Measurements from ENCODE around the gene C14orf93. TPM values are rescaled to one million over a fixed set of nuclear protein-coding genes. Genes with fewer than 3 reads are reported as not detected.

The C14orf93 gene
- total and polyA plus RNA-seq, 9 of the 15 experiments (the other 6 are each of a cell fraction or from before 2014, with no cell fraction given), result 2.2 to 22.4 (median 16.1) TPM

- TF ChIP-seq PKNOX1 (IDR thresholded peaks at IDR 0.05) (no peak), NFYB (IDR thresholded peaks at IDR 0.05; ENCODE audit: extremely low read depth, insufficient read length) (no peak), PHTF2 (CRISPR knock-in tag; IDR thresholded peaks at IDR 0.05) (no peak), ETS1 (conservative IDR thresholded peaks at IDR 0.05; ENCODE audit: control insufficient read depth, low read depth, low read length) (no peak), LCOR (CRISPR knock-in tag; IDR thresholded peaks at IDR 0.05) (no peak), MEF2A (IDR thresholded peaks at IDR 0.05; ENCODE audit: control insufficient read depth, low read depth, low read length) (no peak), ZBTB9 (CRISPR knock-in tag; IDR thresholded peaks at IDR 0.05) (no peak), TCF15 (CRISPR knock-in tag; IDR thresholded peaks at IDR 0.05) (no peak), ZBTB33 (CRISPR knock-in tag; IDR thresholded peaks at IDR 0.05) (no peak), KDM4B (IDR thresholded peaks at IDR 0.05; ENCODE audit: borderline replicate concordance in 2 of 2, low read depth in 1 of 2) (no peak), PTTG1 (tag; IDR thresholded peaks at IDR 0.05; ENCODE audit: low read depth) (no peak), ZBTB43 (CRISPR knock-in tag; IDR thresholded peaks at IDR 0.05) (no peak), UBTF (IDR thresholded peaks at IDR 0.05; ENCODE audit: borderline replicate concordance in 1 of 2, low read depth in 2 of 2, low read length in 2 of 2) (no peak), TOE1 (IDR thresholded peaks at IDR 0.05; ENCODE audit: borderline replicate concordance) (no peak), TOE1 (CRISPR knock-in tag; IDR thresholded peaks at IDR 0.05; ENCODE audit: borderline replicate concordance, low read depth) (no peak), ZFP30 (CRISPR knock-in tag; IDR thresholded peaks at IDR 0.05; ENCODE audit: borderline replicate concordance) (no peak), ZNF239 (CRISPR knock-in tag; IDR thresholded peaks at IDR 0.05) (no peak)
Measured at GRCh38 chr14:23025151-23025814, 15.3 kb upstream of the C14orf93 start (continued).
